NOMO-1 treated with DMSO at 0.1 percent for 48 hours (cell line): ENCODE data around the gene OR2F1.

ENCODE experiments used
- DNase-seq: peaks from one replicate; lab custom pipeline; 2025; ENCODE audit not compliant: unreplicated experiment; lab: John Stamatoyannopoulos, UW

The OR2F1 gene

GRCh38 chr7:143953421-143953820 lies 1.2 kb upstream of the OR2F1 start:
- DNase-seq = no peak

- no peak for DNase-seq
Measured at GRCh38 chr7:143954135-143954534, 509 bp upstream of the OR2F1 start.

- no peak for DNase-seq
Measured at GRCh38 chr7:143958781-143959180, 4.1 kb downstream of the OR2F1 start.

- DNase-seq = no peak
Measured at GRCh38 chr7:143960813-143961610, 6.4 kb downstream of the OR2F1 start.

- DNase-seq = no peak
Measured at GRCh38 chr7:143965280-143965679, 10.6 kb downstream of the OR2F1 start.

GRCh38 chr7:143967398-143967797 lies 12.8 kb downstream of the OR2F1 start:
- no peak for DNase-seq

- DNase-seq = no peak
Measured at GRCh38 chr7:143973870-143974416, 19.3 kb downstream of the OR2F1 start.

- no peak for DNase-seq
Measured at GRCh38 chr7:143974459-143974858, 19.8 kb downstream of the OR2F1 start.

GRCh38 chr7:143975617-143976016 lies 21.0 kb downstream of the OR2F1 start:
- no peak for DNase-seq

GRCh38 chr7:143978585-143978984 lies 23.9 kb downstream of the OR2F1 start:
- DNase-seq = no peak

- no peak for DNase-seq
Measured at GRCh38 chr7:143979359-143979758, 24.7 kb downstream of the OR2F1 start.

GRCh38 chr7:143979998-143980397 lies 25.4 kb downstream of the OR2F1 start:
- no peak for DNase-seq

GRCh38 chr7:143980746-143981510 lies 26.3 kb downstream of the OR2F1 start:
- DNase-seq = no peak

GRCh38 chr7:143983960-143984359 lies 29.3 kb downstream of the OR2F1 start:
- DNase-seq = no peak

- DNase-seq = no peak
Measured at GRCh38 chr7:143987513-143987912, 32.9 kb downstream of the OR2F1 start.

- no peak for DNase-seq
Measured at GRCh38 chr7:143988976-143989745, 34.5 kb downstream of the OR2F1 start.

- no peak for DNase-seq
Measured at GRCh38 chr7:143992670-143993069, 38.0 kb downstream of the OR2F1 start.

GRCh38 chr7:143993924-143994323 lies 39.3 kb downstream of the OR2F1 start:
- DNase-seq = no peak

- no peak for DNase-seq
Measured at GRCh38 chr7:144000020-144000419, 45.4 kb downstream of the OR2F1 start, which contains the start of gene OR6B1. TSS of gene OR6B1 (plus strand) at chr7:144000320. CDS start at chr7:144003997, 3,677 bp downstream.

- no peak for DNase-seq
Measured at GRCh38 chr7:144001543-144001942, 46.9 kb downstream of the OR2F1 start.

- no peak for DNase-seq
Measured at GRCh38 chr7:144004703-144005102, 50.1 kb downstream of the OR2F1 start.
